ENCODE results near the gene ZNF345.

The ZNF345 gene

DNA sequence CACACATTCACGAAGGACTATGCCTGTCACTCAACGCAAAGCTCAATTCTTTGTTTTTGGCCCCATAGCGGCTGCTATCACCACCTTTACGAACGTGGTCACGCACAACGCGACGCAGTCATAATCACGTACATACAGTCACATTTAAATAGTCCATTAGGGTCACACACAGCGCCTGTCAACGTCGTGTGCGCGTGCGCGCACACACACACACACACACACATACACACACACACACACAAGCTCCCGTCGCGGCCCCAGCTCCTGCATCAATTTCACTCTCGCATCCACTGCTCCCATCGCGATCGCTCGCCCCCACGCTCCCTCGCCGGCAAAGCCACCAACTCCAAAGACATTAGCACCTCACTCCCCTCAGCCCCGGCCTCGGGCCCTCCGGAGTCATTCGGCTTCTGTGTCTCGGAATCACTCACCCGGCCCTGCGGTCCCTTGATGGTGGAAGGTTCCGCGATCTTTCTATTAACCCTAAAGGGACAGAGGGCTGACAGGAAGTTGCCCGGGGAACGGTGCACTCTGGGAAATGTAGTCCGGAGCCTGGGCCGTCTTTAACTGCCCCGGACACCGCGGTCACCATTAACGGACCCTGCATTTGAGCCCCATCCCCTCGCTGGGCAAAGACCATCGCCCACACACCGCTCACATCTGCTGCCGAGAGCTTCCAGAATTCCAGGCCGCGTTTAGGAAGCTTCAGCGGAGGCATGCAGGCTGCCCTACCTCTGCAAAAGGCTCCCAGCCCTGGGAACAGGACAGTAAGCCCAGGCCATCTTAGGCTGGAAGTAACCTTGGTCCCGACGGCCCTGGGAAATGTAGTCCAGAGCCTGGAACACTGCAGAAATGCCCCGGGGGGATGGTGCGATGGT lies 12.5 kb upstream of the ZNF345 start, which contains the start of gene ZNF790:
Gene ZNF790 (minus strand): TSS at position 482 of the 878 bp plus-strand sequence. CDS start 12,768 bp downstream, outside the sequence.
- TF ChIP-seq, protein P1, sequence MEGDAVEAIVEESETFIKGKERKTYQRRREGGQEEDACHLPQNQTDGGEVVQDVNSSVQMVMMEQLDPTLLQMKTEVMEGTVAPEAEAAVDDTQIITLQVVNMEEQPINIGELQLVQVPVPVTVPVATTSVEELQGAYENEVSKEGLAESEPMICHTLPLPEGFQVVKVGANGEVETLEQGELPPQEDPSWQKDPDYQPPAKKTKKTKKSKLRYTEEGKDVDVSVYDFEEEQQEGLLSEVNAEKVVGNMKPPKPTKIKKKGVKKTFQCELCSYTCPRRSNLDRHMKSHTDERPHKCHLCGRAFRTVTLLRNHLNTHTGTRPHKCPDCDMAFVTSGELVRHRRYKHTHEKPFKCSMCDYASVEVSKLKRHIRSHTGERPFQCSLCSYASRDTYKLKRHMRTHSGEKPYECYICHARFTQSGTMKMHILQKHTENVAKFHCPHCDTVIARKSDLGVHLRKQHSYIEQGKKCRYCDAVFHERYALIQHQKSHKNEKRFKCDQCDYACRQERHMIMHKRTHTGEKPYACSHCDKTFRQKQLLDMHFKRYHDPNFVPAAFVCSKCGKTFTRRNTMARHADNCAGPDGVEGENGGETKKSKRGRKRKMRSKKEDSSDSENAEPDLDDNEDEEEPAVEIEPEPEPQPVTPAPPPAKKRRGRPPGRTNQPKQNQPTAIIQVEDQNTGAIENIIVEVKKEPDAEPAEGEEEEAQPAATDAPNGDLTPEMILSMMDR (IDR thresholded peaks at IDR 0.05), result no peak

DNA sequence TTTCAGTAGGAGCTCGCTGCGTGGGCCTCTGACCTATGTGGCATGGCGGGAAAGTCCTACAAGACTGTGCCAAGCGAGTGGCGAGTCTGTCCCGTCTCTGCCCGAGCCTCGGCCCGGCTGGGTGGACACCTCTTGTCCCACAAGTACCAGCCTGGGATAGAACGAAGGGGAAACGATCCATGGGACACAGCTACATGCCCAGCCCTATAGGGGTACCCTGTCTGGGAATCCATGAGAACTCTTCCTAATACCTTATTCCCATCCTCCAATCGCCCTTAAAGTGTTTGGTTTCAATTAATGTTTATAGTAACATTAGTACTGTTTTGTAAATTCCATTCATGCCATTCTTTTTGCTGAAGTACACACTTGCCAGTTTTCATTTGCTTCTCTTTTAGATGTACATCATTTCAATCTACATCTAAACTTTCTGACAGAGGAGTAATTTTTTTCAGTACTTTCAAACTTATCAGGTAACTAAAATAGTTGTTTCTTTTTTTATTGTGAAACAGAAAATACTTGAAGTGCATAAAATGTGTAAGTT lies 11.8 kb upstream of the ZNF345 start:
- TF ChIP-seq, protein P1 (IDR thresholded peaks at IDR 0.05), result no peak

DNA sequence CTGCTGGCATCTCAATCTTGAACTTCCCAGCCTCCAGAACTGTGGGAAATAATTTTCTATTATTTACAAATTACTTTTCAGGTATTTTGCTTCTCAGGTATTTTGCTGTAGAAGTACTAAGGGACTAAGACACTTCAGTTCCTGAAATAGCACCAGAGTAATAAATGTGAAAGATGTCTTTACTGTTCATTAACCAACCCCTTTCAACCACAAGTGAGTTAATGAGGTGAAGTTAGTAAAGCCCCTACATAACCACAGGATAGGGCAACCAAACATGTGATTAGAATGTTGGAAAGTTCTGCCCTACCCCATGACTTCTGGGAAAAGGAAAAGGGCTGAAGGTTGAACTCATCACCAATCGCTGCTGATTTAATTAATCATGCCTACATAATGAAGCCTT lies 2.7 kb upstream of the ZNF345 start:
- TF ChIP-seq, protein P1 (IDR thresholded peaks at IDR 0.05), result no peak

DNA sequence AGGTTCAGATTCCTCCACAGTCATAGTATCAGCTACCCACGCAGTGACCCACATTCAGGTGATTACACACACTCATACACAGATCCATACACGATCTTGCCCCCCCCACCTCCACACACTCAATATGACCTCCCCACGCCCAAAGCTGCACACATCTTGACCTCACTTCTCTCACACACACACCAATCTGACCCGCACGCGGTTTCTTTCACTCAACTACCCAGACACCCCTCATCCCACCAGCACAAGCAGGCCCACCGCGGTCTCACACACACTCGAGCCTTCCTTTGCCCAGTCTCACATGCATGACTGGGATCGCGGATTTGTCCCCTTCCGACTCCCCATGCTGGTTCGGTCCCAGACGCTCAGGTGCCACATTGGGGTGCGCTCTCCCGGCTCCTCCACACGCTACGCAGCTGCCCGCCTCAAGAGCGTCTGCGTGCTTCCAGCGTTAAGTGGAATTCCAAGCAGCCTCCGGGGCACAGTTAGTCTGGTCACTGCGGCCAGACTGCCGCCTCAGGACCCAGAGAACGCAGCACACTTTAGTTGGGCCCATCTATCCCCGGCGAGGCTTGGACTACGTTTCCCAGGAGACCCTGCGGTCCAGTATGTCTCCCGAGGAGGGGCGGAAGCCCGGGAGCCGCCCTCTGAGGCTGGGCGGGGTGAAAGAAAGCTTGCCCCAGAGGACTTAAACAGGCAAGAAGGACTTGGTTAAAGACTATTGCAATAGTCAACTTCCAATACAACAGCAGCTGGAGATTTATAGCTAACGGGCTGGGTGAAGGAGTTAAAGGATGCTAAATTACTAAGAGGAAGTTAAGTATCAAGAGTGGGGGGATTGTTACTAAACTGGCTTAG lies 746 bp upstream of the ZNF345 start:
- TF ChIP-seq, protein P1 (IDR thresholded peaks at IDR 0.05), result no peak

GRCh38 chr19:36851898-36852297 lies 1.2 kb downstream of the ZNF345 start:
- TF ChIP-seq, protein P1 (IDR thresholded peaks at IDR 0.05), result no peak

- TF ChIP-seq, protein P1 (IDR thresholded peaks at IDR 0.05), result no peak
Observed at GRCh38 chr19:36876993-36877938, 26.6 kb downstream of the ZNF345 start.

All from LNCAP (cell line).